GM12878 (cell line): Measurements from ENCODE around the gene PLCG1.

Source experiments
- TF ChIP-seq, protein P1 (sequence below): fragments of 450-650 bp; IDR thresholded peaks from 2 replicates; pipeline ENCODE4 v1.6.1; 2018; ENCODE audit warnings: borderline replicate concordance, mild to moderate bottlenecking; ENCODE audit not compliant: partially characterized antibody
- TF ChIP-seq, protein P2 (sequence below): fragments of 450-650 bp; IDR thresholded peaks from 2 replicates; pipeline ENCODE4 v1.6.1; 2014; ENCODE audit warnings: mild to moderate bottlenecking
- TF ChIP-seq, protein P3 (sequence below): IDR thresholded peaks from 2 replicates; pipeline ENCODE4 v1.6.1; 2012; ENCODE audit warnings: low read length, inconsistent platforms

DNA sequence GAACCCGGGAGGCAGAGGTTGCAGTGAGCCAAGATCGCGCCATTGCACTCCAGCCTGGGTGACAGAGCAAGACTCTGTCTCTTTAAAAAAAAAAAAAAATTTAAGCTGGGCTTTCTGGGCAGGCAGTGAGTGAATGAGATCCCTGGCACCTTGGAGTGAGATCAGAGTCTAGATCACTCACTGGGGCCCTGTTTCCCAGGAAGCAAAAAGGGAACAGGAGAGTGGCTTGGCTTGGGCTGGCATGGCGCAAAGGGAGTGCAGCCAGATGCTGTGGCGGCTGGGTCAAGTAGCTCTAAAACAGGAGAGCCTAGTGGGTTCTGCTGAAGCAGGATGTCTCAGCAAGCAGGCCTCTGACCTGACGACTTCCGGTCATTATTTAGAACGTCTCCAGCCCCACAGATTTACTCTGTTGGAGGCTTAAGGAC lies 10.4 kb downstream of the PLCG1 start:
- TF ChIP-seq, protein P1, sequence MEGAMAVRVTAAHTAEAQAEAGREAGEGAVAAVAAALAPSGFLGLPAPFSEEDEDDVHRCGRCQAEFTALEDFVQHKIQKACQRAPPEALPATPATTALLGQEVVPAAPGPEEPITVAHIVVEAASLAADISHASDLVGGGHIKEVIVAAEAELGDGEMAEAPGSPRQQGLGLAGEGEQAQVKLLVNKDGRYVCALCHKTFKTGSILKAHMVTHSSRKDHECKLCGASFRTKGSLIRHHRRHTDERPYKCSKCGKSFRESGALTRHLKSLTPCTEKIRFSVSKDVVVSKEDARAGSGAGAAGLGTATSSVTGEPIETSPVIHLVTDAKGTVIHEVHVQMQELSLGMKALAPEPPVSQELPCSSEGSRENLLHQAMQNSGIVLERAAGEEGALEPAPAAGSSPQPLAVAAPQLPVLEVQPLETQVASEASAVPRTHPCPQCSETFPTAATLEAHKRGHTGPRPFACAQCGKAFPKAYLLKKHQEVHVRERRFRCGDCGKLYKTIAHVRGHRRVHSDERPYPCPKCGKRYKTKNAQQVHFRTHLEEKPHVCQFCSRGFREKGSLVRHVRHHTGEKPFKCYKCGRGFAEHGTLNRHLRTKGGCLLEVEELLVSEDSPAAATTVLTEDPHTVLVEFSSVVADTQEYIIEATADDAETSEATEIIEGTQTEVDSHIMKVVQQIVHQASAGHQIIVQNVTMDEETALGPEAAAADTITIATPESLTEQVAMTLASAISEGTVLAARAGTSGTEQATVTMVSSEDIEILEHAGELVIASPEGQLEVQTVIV = no peak
- TF ChIP-seq, protein P2, sequence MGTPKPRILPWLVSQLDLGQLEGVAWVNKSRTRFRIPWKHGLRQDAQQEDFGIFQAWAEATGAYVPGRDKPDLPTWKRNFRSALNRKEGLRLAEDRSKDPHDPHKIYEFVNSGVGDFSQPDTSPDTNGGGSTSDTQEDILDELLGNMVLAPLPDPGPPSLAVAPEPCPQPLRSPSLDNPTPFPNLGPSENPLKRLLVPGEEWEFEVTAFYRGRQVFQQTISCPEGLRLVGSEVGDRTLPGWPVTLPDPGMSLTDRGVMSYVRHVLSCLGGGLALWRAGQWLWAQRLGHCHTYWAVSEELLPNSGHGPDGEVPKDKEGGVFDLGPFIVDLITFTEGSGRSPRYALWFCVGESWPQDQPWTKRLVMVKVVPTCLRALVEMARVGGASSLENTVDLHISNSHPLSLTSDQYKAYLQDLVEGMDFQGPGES = no peak
- TF ChIP-seq, protein P3, sequence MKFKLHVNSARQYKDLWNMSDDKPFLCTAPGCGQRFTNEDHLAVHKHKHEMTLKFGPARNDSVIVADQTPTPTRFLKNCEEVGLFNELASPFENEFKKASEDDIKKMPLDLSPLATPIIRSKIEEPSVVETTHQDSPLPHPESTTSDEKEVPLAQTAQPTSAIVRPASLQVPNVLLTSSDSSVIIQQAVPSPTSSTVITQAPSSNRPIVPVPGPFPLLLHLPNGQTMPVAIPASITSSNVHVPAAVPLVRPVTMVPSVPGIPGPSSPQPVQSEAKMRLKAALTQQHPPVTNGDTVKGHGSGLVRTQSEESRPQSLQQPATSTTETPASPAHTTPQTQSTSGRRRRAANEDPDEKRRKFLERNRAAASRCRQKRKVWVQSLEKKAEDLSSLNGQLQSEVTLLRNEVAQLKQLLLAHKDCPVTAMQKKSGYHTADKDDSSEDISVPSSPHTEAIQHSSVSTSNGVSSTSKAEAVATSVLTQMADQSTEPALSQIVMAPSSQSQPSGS = no peak
